Gastrocnemius medialis (tissue), 4 donors: ENCODE data around the gene RNF169. TPM values are rescaled to one million over a fixed set of nuclear protein-coding genes. Genes with fewer than 3 reads are reported as not detected.

Source experiments
- ATAC-seq, 2 donors: fragments of 150-250 bp; one replicate each; pipeline ENCODE4 v1.9.1; 2016
- DNase-seq, 2 donors: peaks; one replicate each; pipeline ENCODE4 v3.0.0-alpha.2; 2019
- H3K27ac ChIP-seq, 4 donors: fragments of 200-600 bp; sonication (generic); 1 replicate in 1 of 4; 2 replicates in 3 of 4; pipeline ENCODE4 v1.5.1; 2016 to 2018; ENCODE audit warnings: mild to moderate bottlenecking in 2 of 4, moderate library complexity in 1 of 4
- H3K27me3 ChIP-seq, 3 donors: fragments of 200-600 bp; sonication (generic) in 2 of 3; 1 replicate in 1 of 3; 2 replicates in 2 of 3; pipeline versions ENCODE4 v1.5.1 to v1.6.0; 2016 to 2019; ENCODE audit warnings: mild to moderate bottlenecking in 1 of 3, moderate library complexity in 1 of 3
- H3K36me3 ChIP-seq, 2 donors: fragments of 200-600 bp; sonication (generic) in 1 of 2; one replicate each; pipeline ENCODE4 v1.5.1; 2017 to 2018
- H3K4me1 ChIP-seq, 2 donors: fragments of 200-600 bp; sonication (generic) in 1 of 2; one replicate each; pipeline ENCODE4 v1.5.1; 2016 to 2017; ENCODE audit warnings: mild to moderate bottlenecking in 2 of 2
- H3K4me3 ChIP-seq, 4 donors: fragments of 200-600 bp; sonication (generic) in 3 of 4; 1 replicate in 1 of 4; 2 replicates in 3 of 4; pipeline ENCODE4 v1.5.1; 2016 to 2019; ENCODE audit warnings: mild to moderate bottlenecking in 2 of 4
- H3K9me3 ChIP-seq, 3 donors: fragments of 200-600 bp; sonication (generic) in 2 of 3; 1 replicate in 1 of 3; 2 replicates in 2 of 3; pipeline ENCODE4 v1.5.1; 2016 to 2019
- POLR2A ChIP-seq, 2 donors: fragments of 450-650 bp; IDR thresholded peaks; one replicate each; pipeline ENCODE4 v1.6.1; 2017; ENCODE audit warnings: antibody characterized with exemption in 2 of 2, mild to moderate bottlenecking in 2 of 2, moderate library complexity in 2 of 2
- in situ Hi-C, 4 donors: fragments of 200-750 bp; cut with MboI; loops; one replicate each; pipeline versions ENCODE4 v1.15.0 to v1.8.0; 2017; ENCODE audit warnings: low sequenced_read_pairs in 4 of 4
- intact Hi-C: fragments of 100-400 bp; cut with DNase I; formaldehyde crosslinking; loops from one replicate; pipeline ENCODE4 v1.15.1; 2023; ENCODE audit warnings: low total_unique reads
- total RNA-seq, 4 donors: library from RNA; depleted of rRNA; stranded (reverse); fragments of >200 nt; gene quantifications; one replicate each; pipeline versions ENCODE4 v1.1.0 to v1.2.3, GENCODE V29; 2016
- TF ChIP-seq, protein P1 (sequence below), 5 experiments: fragments of 450-650 bp in 3 of 5; fragments of 200-600 bp in 2 of 5; sonication (generic) in 2 of 5; IDR thresholded peaks in 4 of 5; conservative IDR thresholded peaks in 1 of 5; 1 replicate in 4 of 5; 2 replicates in 1 of 5; pipeline ENCODE4 v1.5.1; 2016 to 2019; ENCODE audit warnings: antibody characterized with exemption in 5 of 5, mild to moderate bottlenecking in 3 of 5, moderate library complexity in 3 of 5

The RNF169 gene
- total RNA-seq, 4 donors from 2014 or later: 17.1 to 25.2 (median 21.0) TPM

DNA sequence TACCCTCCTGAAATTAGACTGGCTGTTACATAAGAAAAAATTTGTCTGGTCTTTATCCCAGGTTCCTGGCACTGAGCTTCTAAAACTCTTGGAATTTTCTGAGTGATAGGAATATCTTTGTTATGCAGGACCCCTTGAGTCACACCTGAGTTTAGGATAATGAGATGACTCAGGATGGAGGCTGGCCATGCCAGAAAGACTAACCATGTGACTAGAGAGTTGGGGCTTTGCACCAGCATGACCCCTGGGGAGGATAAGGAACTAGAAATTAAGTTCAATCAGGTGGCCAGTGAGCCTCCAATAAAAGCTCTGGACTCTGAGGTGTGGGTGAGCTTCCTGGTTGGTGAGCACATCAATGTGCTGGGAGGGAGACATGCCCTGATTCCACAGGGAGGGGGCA lies 112.1 kb downstream of the RNF169 start:
- H3K9me3 ChIP-seq: peaks cover 0 to 9% (median 0%) of the 10 kb centered on the region in 3 donors
- no peak for TF ChIP-seq POLR2A (IDR thresholded peaks at IDR 0.05)
- TF ChIP-seq, protein P1, sequence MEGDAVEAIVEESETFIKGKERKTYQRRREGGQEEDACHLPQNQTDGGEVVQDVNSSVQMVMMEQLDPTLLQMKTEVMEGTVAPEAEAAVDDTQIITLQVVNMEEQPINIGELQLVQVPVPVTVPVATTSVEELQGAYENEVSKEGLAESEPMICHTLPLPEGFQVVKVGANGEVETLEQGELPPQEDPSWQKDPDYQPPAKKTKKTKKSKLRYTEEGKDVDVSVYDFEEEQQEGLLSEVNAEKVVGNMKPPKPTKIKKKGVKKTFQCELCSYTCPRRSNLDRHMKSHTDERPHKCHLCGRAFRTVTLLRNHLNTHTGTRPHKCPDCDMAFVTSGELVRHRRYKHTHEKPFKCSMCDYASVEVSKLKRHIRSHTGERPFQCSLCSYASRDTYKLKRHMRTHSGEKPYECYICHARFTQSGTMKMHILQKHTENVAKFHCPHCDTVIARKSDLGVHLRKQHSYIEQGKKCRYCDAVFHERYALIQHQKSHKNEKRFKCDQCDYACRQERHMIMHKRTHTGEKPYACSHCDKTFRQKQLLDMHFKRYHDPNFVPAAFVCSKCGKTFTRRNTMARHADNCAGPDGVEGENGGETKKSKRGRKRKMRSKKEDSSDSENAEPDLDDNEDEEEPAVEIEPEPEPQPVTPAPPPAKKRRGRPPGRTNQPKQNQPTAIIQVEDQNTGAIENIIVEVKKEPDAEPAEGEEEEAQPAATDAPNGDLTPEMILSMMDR (IDR thresholded peaks at IDR 0.05 in 4 of 5, conservative IDR thresholded peaks at IDR 0.05 in 1 of 5): no peak
- H3K27ac ChIP-seq: no peak overlapping the region
- ATAC-seq (no peak), DNase-seq (no peak)
- intact Hi-C loops: no loop called here
- H3K36me3 ChIP-seq: peaks cover 0 to 68% of the 10 kb centered on the region in 2 donors
- no peak overlapping the region for H3K4me3 ChIP-seq
- H3K27me3 ChIP-seq: no peaks in the 10 kb centered on the region
- in situ Hi-C loops: no loop called here
- H3K4me1 ChIP-seq: no peaks in the 10 kb centered on the region

DNA sequence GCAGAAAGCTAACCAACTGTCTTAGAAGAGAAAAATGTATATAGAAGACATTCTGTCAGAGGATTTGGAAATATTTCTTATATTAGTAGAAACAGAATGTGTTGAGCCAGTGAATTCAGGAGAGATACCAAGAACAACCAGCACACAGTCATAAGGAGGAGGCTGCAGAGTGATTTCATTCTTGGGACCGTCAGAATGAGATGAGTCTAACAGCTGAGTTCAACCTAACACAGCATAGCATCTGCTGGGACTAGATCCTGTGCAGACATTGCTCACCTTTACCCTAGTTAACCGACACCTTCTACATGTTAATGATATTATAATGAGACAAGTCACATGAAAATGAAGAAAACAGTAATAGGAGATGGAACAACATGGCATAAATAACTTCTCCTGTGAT lies 114.8 kb downstream of the RNF169 start:
- peaks cover 0 to 31% (median 19%) of the 10 kb centered on the region in 3 donors for H3K9me3 ChIP-seq

DNA sequence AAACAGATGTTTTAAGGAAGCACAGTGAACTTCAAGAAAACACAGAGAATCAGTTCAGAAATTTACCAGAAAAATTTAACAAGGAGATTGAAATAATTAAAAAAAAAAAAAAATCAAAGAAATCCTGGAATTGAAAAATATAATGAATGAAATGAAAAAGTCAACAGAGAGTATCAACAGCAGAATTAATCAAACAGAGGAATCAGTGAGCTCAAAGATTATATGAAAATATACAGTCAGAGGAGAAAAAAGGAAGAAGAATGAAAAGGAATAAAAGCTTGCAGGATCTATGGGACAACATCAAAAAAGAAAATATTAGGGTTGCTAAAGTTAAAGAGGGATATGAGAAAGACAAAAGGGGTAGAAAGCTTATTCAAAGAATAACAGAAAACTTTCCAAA lies 117.9 kb downstream of the RNF169 start:
- in situ Hi-C loops: no loop called here

More for the DNA sequence above, 114.8 kb downstream of the RNF169 start:
- no peak overlapping the region for H3K4me3 ChIP-seq
- peaks cover 0 to 73% of the 10 kb centered on the region in 2 donors for H3K36me3 ChIP-seq
- intact Hi-C loops: no loop called here
- in situ Hi-C loops: no loop called here
- DNase-seq (no peak), ATAC-seq (no peak)
- no peak for TF ChIP-seq POLR2A (IDR thresholded peaks at IDR 0.05)
- TF ChIP-seq, protein P1 (IDR thresholded peaks at IDR 0.05 in 4 of 5, conservative IDR thresholded peaks at IDR 0.05 in 1 of 5): no peak
- no peaks in the 10 kb centered on the region for H3K4me1 ChIP-seq
- H3K27ac ChIP-seq: no peak overlapping the region
- no peaks in the 10 kb centered on the region for H3K27me3 ChIP-seq

DNA sequence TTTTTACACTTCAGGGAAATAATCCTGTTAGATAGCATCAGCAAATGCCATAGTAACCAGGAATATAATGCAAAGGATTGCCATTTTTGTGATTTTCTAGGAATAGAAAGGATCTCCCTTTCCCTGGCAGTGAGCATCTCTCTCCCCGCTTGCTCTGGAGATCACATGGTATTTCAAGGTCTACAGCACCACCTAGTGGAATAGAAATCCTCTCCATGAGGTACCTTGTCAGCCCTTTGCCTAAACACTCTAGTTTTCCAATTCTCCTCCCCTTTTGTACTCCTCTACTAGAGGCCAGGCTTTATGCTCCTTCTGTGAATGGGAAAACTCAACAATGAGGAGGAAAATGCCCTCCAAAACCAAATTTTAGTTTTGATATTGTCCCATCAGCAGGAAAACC lies 121.8 kb downstream of the RNF169 start:
- no peak overlapping the region for H3K27ac ChIP-seq
- H3K36me3 ChIP-seq: peaks cover 0 to 79% of the 10 kb centered on the region in 2 donors
- H3K9me3 ChIP-seq: peaks cover 0 to 44% (median 27%) of the 10 kb centered on the region in 3 donors
- H3K4me1 ChIP-seq: no peaks in the 10 kb centered on the region
- no peak for DNase-seq
- H3K4me3 ChIP-seq: no peak overlapping the region
- ATAC-seq: no peak
- in situ Hi-C loops: no loop called here
- intact Hi-C loops: no loop called here
- no peaks in the 10 kb centered on the region for H3K27me3 ChIP-seq
- TF ChIP-seq, protein P1 (IDR thresholded peaks at IDR 0.05 in 4 of 5, conservative IDR thresholded peaks at IDR 0.05 in 1 of 5): no peak
- TF ChIP-seq POLR2A (IDR thresholded peaks at IDR 0.05): no peak

More for the DNA sequence above, 117.9 kb downstream of the RNF169 start:
- DNase-seq (no peak), ATAC-seq (no peak)
- no peak for TF ChIP-seq POLR2A (IDR thresholded peaks at IDR 0.05)
- TF ChIP-seq, protein P1 (IDR thresholded peaks at IDR 0.05 in 4 of 5, conservative IDR thresholded peaks at IDR 0.05 in 1 of 5): no peak
- Histone ChIP-seq H3K4me1 (no peaks in the 10 kb centered on the region), H3K36me3 (peaks cover 0 to 79% of the 10 kb centered on the region in 2 donors), H3K4me3 (peak overlapping the region in 1 of 4 donors; percentile 23), H3K27me3 (no peaks in the 10 kb centered on the region), H3K27ac (no peak overlapping the region), H3K9me3 (peaks cover 0 to 50% (median 23%) of the 10 kb centered on the region in 3 donors)
- intact Hi-C loops: no loop called here

DNA sequence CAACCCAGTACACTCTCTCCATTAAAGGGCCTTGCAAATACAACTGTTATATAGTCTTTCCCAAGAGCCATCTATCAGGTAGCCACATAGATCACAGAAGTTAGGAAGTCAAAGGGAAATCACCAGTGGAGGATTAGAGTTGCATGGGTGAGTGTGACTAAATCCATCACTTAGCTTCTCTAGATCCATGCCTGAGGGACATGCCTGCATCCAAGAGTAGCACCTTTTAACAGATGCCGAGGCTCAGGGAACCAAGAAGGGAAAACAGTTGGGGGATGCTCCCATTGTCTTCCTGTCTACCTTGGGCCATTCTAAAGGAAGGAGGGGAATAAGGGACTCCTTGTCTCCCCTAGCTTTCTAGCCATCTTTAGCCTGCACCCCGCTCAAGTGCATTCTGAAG lies 122.4 kb downstream of the RNF169 start:
- in situ Hi-C loops (no loop called here), intact Hi-C loops (no loop called here)
- Histone ChIP-seq H3K4me1 (no peaks in the 10 kb centered on the region), H3K27me3 (no peaks in the 10 kb centered on the region), H3K9me3 (peaks cover 0 to 39% (median 27%) of the 10 kb centered on the region in 3 donors), H3K4me3 (peak overlapping the region in 1 of 4 donors; percentile 7), H3K36me3 (peaks cover 0 to 78% of the 10 kb centered on the region in 2 donors), H3K27ac (no peak overlapping the region)
- TF ChIP-seq POLR2A (IDR thresholded peaks at IDR 0.05): no peak
- TF ChIP-seq, protein P1 (IDR thresholded peaks at IDR 0.05 in 4 of 5, conservative IDR thresholded peaks at IDR 0.05 in 1 of 5): no peak
- no peak for DNase-seq
- no peak for ATAC-seq
